GM19438 (cell line): ENCODE data around the gene TUBGCP2.
"Not testable (repeated sequence)": the region's sequence is repeated elsewhere in the genome, so short reads cannot be mapped to it uniquely, and the experiment has no call there.

ENCODE experiments used
- ATAC-seq: cut with Tn5 transposase; IDR thresholded peaks from one replicate; pipeline ENCODE4 v1.9.1; 2021; ENCODE audit warnings: low read depth; ENCODE audit not compliant: unreplicated experiment

Gene TUBGCP2

DNA sequence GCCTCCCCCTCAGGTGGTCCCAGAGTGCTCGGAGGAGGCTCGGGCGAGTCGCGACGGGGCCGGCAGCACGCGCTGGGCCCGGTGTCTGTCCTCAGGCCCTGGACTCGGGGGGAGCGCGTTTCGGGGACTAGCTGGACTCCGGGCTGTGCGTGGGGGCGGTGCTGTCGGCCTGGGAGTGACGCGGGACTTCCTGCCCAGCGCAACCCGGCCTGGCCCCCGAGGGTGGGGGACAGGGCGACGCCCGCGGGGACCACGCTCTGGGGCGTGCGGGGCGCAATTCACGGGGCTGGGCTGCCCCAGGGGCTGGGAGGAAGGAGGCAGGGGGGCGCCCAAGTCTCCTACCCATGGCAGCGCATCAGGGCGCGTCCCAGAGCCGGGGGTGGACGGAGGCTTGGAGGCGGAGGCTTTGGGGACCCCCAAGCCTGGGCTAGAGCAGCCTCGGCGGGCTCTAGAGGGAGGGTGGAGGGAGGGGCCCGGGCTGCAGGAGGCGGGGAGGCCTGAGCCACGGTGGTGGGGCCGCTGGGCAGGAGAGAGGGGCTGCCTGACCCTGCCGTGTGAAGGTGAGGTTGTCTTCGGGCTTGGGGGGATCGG, 73.3 kb downstream of the TUBGCP2 start:
- ATAC-seq: no peak

DNA sequence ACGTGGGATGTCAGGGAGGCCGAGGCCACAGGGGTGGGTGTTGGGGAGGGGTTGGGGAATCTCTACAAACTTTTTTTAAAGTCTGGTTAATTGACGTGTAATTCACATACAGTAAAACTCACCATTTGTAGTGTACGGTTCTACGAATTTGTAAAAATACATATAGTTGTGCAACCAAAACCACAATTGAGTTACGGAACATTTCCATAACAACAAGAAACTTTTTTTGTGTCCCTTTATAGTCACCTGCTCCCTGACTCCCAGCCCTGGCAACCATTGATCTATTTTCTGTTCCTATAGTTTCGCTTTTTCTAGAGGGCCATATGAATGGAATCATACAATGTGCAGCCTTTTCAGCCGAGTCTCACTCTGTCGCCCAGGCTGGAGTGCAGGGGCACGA, 73.9 kb downstream of the TUBGCP2 start:
- ATAC-seq: not testable (repeated sequence)

DNA sequence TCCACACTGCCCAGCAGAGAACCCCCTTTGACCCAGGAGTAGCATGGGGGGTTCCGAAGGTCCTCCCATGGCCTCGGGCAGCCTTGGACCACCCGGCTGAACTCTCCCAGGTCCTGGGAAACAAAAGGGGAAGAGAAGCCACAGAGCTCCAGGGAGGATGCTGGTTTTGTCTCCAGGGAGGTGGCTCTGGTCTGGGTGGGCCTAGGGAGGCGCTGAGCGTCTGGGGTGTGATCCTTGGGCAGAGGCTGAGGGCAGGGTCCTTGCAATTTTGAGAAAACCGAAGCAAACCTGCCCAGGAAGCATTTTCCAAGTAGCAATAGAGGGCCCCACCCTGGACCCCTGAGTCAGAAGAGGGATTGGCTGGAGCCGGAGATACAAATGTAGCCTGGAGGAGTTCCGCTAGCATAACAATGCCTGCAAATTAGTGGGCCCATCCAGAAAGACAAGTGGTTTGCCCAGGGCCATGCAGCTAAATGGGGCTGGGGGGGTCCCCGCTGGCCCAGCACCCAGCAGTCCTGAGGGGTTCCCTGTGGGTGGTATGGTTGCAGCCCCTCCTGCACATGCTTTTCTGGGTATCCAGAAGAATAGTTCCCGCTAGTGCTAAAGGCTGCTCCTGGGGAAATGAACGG, 76.6 kb downstream of the TUBGCP2 start:
- ATAC-seq: no peak

DNA sequence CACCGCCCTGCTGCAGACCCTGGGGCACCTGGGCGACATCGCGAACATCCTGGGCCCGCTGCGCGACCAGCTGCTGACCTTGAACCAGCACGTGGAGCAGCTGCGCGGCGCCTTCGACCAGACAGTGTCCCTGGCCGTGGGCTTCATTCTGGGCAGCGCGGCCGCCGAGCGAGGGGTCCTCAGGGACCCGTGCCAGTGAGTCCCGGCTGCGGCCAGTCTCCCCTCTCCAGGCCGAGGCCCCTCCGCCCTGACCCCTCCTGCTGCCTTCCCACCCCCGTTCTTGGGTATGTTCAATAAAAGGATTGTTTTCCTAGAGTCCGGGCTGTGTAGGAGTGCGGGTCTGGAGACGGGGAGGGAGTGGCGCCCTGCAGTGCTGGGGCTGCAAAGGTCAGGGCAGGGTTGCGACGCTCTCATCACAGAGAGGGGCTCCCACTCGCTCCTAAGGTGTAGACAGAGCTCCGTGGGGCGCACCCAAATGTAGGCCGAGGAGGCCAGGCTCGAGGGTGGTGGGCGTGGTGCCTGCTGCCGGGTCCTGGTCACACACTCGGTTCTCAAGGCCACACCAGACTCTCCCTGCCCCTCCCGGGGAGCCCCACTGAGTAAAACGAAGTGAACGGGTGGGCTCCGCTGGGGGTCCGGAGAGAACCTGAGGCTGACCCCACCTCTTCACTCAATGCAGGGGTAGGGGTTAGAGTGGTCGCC, 77.3 kb downstream of the TUBGCP2 start:
- ATAC-seq: no peak

DNA sequence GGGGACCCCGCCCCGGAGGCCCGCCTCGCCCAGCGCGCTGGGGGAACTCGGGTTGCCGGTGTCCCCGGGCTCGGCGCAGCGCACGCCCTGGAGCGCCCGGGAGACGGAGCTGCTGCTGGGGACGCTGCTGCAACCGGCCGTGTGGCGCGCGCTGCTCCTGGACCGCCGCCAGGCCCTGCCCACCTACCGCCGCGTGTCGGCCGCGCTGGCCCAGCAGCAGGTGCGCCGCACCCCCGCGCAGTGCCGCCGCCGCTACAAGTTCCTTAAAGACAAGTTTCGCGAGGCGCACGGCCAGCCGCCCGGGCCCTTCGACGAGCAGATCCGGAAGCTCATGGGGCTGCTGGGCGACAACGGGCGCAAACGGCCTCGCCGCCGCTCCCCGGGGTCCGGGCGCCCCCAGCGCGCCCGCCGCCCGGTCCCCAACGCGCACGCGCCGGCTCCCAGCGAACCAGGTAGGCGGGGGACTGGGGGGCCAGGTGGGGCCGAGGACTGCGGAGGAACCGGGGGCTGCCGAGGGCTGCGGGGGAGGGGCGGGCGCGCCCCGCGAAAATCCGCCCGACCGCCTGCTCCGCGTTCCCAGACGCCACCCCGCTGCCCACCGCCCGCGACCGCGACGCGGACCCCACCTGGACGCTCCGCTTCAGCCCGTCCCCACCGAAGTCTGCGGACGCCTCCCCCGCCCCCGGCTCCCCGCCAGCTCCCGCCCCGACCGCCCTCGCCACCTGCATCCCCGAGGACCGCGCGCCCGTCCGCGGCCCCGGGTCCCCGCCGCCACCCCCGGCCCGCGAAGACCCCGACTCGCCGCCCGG, 78.1 kb downstream of the TUBGCP2 start:
- no peak for ATAC-seq

DNA sequence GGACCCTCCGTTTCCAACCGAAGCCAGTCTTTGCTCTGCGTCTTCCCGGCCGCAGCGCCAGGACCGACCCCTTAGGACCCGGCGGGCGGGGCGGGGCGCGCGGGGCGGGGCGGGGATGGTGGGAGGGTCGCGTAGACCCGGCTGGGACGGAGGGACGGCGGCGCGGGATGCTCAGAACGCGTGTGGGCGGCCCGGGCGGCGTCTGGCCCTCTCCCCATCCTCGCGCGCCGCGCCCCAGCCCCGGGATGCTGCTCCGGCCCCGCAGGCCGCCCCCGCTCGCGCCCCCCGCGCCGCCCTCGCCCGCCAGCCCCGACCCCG, 78.7 kb downstream of the TUBGCP2 start, which contains the start of gene UTF1:
TSS of gene UTF1 (plus strand) at position 174 of the 318 bp plus-strand sequence. CDS start at position 246, 72 bp downstream.
- ATAC-seq: no peak

DNA sequence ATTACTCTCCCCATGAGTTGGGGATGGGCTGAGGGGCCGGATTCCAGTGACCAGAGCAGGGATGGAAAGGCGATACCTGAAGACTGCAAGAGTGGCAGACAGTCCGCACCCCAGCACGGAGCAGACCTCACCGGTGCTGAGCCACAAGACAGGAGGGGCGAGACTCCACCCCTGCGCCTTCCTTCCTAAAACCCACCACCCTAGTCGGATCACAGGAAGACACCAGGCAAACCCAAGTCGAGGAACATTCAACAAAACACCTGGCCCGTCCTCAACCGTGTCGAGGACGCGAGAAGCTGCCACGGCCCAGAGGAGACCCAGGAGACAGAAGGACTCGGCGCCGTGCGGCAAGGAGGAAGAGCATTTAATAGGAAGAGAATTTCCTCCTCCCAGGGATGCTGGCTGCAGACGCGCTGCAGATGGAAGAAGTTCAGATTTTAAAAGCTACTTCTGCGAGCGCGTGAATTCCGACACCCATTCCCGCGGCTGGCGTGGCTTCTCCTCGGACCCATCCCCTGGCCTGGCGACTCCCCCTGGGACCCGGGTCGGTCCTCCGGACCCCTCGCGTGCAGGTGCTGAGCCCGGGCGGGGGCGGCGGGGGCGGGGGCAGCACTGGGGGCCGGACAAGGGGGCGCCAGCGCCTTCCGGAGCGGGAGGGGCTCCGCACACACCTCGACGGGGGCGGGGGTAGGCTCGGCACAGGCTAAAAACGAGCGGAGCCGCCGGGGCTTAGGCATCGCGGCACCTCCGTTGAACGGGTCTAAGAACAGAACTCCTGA, 79.2 kb downstream of the TUBGCP2 start:
- ATAC-seq: no peak
